NCI-H1105 (cell line): ENCODE data around the gene ERGIC1.

Experiments used
- DNase-seq: peaks from one replicate; lab custom pipeline; 2025; lab: John Stamatoyannopoulos, UW

Gene ERGIC1

DNA sequence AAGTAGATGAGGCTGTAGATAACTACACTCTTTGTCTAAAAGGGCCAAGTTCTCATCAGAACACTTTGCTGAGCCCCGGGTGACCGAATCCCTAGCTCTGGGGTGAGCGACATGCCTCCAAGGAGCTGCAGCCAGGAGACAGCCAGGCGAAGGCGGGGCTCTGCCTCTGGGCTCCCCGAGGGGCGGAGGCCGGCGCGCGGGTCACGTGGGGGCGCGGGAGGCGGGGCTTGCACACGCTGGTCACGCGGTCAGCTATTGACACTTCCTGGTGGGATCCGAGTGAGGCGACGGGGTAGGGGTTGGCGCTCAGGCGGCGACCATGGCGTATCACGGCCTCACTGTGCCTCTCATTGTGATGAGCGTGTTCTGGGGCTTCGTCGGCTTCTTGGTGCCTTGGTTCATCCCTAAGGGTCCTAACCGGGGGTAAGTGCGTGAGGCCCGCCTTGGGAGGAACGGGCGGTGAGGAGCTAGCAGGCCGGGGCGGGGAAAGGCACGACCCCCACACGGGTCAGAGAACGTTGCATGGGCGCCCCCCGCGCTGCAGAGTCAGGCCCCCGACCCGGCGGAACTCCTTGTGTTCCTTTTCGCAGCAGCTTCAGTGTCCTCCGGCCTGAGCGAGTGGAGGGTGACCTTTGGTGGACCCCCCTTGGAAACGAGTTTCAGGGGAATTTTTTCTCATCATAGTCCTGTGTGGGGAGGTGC, 149.6 kb downstream of the ERGIC1 start, which contains the start of gene ATP6V0E1:
Gene ATP6V0E1 (plus strand): TSS at position 230 of the 702 bp plus-strand sequence. CDS start 90 bp downstream, at position 320.
- DNase-seq, result peak; percentile 81

- peak; percentile 4 for DNase-seq
These were observed 150.3 kb downstream of the ERGIC1 start for GRCh38 chr5:172984244-172984953.

DNA sequence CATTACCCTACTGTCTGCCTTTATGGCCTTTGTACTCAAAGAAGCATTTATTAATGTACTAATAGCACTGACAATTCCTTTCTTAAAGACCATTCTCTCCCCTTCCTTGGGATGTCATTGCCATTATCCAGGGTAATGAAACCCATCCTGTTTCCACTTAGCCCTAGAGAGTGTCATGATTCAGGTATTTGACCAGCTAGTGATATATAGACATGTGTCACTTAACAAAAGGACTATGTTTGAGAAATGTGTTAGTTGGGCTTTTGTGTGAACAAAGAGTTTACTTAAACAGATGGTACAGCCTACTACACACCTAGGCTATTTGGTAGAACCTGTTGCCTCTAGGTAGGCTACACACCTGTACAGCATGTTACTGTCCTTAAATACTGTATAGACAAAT, 151.5 kb downstream of the ERGIC1 start:
- no peak for DNase-seq

DNA sequence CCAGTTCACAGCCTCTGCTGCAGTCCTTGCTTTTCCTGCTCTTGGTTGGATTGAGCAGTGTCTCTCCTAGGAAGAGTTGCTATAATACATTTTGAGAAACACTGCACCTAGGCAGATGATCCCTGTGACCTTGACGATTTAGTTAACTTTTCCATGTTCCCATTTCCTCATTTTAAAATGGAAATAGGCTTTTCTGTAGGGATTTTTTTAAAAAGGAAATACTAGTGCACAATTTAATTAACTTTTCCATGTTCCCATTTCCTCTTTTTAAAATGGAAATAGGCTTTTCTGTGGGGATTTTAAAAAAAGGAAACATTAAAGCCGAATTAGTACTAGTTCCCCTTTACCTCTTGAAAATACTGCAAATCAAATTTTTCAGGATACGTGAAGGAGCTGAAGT, 154.2 kb downstream of the ERGIC1 start:
- no peak for DNase-seq

DNA sequence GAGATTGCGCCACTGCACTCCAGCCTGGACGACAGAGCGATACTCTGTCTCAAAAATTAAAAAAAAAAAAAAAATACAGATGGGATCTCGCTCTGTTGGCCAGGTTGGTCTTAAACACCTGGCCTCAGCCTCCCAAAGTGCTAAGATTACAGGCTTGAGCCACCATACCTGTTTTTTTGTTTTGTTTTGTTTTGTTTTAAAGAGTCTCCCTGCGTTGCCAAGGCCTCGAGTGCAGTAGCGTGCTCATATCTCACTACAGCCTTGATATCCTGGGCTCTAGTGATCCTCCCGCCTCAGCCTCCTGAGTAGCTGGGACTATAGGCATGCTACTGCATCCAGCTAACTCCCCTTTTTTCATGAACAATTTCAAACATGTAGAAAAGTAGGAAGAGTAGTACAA, 156.7 kb downstream of the ERGIC1 start:
- no peak for DNase-seq

DNA sequence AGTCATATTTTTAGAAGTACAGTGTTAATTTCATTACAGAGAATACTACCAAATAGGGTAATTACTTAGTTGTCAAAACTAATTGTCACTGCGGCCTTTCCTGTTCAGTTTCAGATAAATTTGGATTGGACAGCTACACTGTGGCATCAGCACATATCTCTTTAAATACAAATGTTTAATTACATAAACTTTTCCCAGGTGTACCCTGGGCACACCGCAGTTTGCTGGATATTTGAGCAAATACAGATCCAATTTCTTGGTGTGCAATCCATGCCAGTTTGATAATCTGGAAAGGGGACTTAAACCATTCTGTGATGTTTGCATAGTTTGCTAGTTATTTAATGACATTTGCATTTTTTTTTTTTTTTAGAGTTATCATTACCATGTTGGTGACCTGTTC, 160.4 kb downstream of the ERGIC1 start:
- DNase-seq, result no peak

- DNase-seq, result no peak
These were observed 165.4 kb downstream of the ERGIC1 start for GRCh38 chr5:172999372-172999973.

- no peak for DNase-seq
These were observed 165.9 kb downstream of the ERGIC1 start for GRCh38 chr5:172999974-173000373.

GRCh38 chr5:173001229-173001841, 167.3 kb downstream of the ERGIC1 start:
- DNase-seq, result no peak
